A204.1 (cell line): ENCODE data around the gene ARHGAP6.

Source experiments
- FAIRE-seq: peaks from 2 replicates; lab custom pipeline; 2012; peaks lifted over from hg19 to GRCh38; lab: Jason Lieb, UNC

The ARHGAP6 gene

GRCh38 chrX:11423362-11423818 lies 242.3 kb downstream of the ARHGAP6 start:
- no peak for FAIRE-seq

- no peak for FAIRE-seq
These were observed 243.2 kb downstream of the ARHGAP6 start for GRCh38 chrX:11422525-11422857.

GRCh38 chrX:11421805-11422524 lies 243.8 kb downstream of the ARHGAP6 start:
- FAIRE-seq, result no peak

GRCh38 chrX:11420851-11421250 lies 244.9 kb downstream of the ARHGAP6 start:
- no peak for FAIRE-seq

- FAIRE-seq, result no peak
These were observed 246.6 kb downstream of the ARHGAP6 start for GRCh38 chrX:11419102-11419501.

- no peak for FAIRE-seq
These were observed 249.1 kb downstream of the ARHGAP6 start for GRCh38 chrX:11416600-11416999.

GRCh38 chrX:11414091-11414490 lies 251.6 kb downstream of the ARHGAP6 start:
- FAIRE-seq, result no peak

- FAIRE-seq, result no peak
These were observed 252.8 kb downstream of the ARHGAP6 start for GRCh38 chrX:11412715-11413623.

DNA sequence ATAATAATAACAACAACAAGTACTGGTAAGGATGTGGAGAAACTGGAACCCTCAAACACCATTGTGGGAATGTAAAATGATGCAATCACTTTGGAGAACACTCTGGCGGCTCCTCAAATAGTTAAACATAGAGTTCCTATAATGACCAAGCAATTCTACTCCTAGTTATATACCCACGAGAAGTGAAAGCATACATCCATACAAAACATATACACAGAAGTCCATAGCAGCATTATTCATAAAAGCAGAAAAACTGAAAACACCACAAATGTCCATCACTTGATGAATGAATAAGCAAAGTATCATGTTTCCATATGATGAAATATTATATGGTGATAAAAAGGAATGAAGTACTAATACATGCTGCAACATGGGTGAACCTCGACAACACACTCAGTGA lies 255.8 kb downstream of the ARHGAP6 start:
- FAIRE-seq, result no peak

GRCh38 chrX:11408783-11409182 lies 256.9 kb downstream of the ARHGAP6 start:
- FAIRE-seq, result no peak

DNA sequence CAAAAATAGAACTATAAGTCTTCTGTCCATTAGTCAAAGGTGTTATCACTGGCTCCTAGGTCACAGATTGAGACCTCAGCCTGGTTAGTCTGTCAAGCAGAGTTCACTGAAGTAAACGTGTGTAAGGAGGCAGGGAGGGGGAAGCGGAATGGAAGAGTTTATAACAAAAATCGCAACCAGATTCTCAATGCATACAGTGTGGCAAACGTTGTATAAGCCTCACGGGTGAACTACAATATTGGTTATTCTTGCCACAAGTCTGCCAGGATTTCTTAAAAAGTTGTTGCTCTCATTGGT lies 257.7 kb downstream of the ARHGAP6 start:
- FAIRE-seq, result no peak

DNA sequence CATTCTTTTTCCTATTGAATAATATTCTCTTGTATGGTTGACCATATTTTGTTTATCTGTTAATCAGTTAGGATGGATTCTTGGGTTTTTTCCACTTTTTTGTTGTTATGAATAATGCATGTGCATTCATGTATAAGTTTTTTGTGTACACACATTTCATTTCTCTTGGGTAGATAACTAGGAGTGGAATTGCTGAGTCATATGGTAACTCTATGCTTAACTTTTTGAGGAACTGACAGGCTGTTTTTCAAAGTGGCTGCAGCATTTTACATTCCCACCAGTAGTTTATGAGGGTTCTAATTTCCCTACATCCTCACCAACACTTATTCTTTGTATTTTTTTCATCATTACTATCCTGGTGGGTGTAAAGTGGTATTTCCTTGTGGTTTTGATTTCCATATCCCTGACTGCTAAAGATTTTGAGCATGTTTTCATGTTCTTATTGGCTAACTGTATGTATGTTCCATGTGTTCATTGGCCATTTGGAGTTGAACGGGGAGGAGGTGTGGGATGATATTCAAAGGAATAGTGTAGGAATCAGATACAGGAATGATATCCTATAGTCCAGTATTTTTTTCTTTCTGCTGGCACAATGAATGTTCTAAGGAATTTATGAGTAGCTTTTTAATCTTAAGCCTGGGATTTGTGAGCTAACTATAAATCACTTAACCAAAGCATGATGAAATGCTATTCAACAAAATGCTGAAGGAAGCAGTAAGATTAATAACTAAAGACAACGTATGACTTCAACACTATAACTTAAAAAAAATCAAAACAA lies 258.2 kb downstream of the ARHGAP6 start:
- no peak for FAIRE-seq

DNA sequence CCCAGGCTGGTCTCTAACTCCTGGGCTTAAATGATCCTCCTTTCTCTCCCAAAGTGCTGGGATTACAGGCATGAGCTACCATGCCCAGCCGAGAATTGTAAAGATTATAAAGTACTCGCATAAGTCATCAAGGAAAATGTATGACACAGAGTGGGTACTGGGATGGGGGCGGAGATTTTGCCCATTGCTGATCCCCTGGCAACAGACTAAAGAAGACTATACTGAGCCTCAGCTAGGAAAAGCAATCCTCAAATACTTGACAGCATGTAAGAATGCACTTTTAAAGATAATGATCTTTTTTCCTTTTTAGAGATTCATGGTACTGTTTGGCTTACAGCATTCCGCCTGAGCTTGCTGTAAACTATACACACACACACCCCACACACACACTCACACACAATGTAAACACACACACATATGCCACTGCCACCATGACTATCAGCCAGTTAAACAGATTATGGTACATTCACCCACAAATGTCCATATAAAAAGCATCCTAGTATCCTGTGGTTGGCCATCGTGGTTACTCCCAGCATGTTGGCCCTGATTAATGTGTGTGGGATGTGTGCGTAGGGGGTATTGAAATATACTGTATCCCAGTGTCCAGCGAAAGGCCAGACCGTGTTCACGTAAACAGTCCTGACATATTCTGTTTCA lies 259.5 kb downstream of the ARHGAP6 start:
- no peak for FAIRE-seq

DNA sequence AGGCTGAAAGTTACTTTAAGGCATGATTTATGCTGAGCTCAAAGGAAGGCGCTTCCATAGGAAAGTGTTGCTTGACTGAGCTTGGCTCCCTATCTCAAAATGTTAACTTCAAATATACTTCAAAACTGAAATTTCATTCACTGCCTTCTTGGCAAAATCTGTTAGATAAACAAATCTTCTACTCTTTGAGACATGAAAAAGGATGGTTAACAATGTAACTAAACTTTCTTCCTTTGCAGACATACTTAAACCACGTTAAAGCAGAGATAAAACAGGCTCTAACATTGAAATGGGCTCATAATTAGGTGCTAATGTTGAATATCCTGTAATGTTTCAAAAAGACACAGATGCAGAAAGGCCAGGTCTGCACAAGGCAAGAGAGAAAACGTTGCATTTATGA lies 262.1 kb downstream of the ARHGAP6 start:
- no peak for FAIRE-seq

DNA sequence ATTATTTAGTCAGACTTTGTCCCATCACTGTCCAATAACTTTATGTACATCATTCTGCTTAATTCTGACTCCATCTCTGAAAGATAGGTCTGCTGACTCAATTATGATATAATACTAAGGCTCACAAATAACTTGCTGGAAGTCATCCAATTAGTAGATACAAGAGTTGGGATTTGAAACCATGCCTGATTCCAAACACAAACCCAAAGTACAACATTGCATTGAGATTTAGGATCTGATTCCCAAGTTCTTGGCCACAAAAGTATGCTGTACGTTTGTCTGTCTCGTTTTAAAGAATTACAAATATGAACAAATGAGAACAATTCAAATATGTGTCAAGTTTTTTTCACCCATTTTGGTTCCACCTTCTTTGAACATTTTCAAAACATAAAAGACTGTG lies 263.8 kb downstream of the ARHGAP6 start:
- FAIRE-seq, result no peak

GRCh38 chrX:11399489-11400094 lies 266.1 kb downstream of the ARHGAP6 start:
- no peak for FAIRE-seq

GRCh38 chrX:11398785-11399184 lies 266.9 kb downstream of the ARHGAP6 start:
- no peak for FAIRE-seq

DNA sequence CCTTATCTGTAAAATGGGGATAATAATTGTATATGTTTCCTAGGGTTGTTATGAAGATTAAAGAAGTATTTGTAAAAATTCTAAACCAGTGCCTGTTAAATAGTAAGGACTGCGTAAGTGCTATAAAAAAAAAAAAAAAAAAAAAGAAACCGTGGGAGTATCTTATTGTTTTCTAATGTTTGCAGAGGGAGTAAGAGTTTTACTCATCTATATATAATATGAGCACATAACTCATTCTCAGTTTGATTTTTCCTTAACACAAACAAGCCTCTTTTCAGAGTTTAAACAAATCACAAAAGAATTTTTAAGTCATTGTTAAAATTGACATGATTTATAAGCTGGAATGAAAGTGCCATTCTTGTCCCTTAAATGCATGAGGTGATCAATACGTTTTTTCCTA lies 267.6 kb downstream of the ARHGAP6 start:
- FAIRE-seq, result no peak

DNA sequence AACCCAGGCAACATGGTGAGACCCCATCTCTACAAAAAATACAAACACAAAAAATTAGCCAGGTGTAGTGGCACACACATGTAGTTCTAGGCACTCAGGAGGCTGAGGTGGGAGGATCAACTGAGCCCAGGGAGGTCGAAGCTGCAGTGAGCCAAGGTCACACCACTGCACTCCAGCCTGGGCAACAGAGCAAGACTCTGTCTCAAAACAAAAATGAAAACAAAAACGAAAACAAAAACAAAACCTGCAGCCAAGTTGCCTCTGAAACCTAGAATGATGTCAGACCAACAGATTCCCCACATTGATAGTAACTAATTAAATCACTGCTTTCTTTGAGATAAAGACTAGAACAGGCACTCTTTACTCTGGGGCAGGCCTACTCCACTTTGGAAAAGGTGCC lies 268.0 kb downstream of the ARHGAP6 start:
- FAIRE-seq, result no peak

DNA sequence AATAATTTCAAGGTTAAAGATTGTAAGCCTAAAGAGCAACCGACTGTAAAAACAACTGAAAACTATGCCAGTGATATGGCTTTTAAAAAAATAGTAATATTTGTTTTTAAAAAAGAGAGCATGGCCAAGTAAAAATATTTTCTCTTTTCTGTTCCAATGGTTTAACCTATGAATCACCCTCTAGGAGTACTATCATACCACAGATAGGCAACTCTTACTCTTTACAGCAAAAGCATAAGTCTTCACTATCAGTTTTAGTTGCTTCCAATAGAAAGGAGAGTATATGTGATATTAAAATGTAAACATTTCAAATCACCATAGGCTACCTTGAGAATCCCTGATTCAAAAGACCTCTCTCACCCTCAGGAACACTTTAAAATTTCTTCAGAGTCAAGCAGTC lies 269.9 kb downstream of the ARHGAP6 start:
- FAIRE-seq, result no peak

GRCh38 chrX:11393949-11394654 lies 271.6 kb downstream of the ARHGAP6 start:
- no peak for FAIRE-seq
